Islet precursor cell (in vitro differentiated cells): ENCODE measurements around the gene ACACA.
"Not testable (repeated sequence)": the region's sequence is repeated elsewhere in the genome, so short reads cannot be mapped to it uniquely, and the experiment has no call there.

Experiments used
- DNase-seq: peaks from one replicate; pipeline ENCODE4 v3.0.0-alpha.2; 2018

Gene ACACA

DNA sequence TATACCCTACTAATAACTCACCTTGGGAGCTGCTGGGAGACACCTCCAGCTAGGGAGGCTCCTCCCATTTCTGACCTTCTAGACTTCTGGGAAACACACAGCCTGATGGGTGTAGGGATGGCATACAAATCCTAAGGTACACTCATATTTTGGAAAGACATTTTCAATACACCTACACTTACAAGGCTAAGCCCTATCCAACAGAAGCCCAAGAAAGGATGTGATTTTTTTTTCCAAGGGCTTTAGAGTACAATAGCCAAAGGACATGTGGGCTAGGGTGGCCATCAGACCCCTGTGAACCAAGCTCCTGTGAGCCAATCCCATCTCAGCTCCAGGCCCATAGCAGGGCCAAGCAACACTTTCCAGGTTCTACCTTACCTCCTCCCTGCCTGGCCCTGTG, 313.9 kb downstream of the ACACA start:
- peak; percentile 48 for DNase-seq

DNA sequence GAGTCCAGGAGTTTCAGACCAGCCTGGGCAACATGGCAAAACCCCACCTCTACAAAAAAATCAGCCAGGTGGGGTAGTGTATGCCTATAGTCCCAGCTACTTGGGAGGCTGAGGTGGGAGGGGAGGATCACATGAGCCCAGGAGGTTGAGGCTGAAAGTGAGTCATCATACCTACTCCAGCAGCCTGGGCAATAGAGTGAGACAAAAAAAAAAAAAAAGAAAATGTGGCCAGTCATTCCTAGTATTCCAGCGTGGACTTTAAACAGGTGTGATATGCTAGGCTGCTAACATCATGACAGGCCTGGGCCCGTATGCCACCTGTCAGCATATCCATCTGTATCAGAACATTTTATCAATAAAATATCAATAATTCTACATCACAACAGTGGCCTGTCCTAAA, 314.6 kb downstream of the ACACA start:
- DNase-seq = peak; percentile 78

DNA sequence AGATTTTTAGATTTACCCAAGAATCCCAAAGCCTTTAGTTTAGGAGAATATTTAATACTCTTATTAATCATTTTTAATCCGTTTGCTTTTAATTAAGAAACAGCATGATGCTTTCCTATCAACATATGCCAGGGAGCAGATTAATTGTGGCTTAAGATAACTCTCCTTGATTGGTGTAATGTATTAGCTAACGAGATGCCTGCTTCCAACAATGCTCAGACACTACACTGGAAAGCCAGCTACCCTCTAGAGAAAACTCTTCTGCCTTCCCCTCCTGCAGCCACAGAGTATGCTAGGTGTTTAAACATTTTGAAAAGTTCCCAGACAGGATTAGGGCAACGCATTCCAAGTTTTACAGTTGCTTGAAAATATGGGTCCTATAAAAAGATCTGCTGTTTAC, 315.7 kb downstream of the ACACA start:
- DNase-seq = no peak

GRCh38 chr17:37089956-37090355, 316.7 kb downstream of the ACACA start:
- DNase-seq = no peak

DNA sequence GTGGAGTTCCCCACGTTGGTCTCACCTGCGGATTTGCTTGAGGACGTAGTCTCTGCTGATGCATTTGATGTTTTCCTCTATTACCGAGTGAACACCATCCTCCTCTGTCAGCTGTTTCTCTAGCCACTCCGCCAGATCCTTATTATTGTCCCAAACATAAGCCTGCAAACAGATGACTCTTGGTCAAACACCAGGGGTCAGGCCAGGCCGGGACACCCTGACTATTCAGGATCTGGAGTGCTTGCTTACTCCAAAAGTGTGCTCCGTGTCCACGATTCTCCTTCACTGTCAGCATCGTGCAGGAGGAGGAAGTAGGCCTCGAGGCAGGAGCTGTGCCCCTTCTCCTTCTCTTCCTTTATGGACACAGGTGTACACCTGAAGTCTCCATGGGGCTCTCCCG, 317.7 kb downstream of the ACACA start:
- no peak for DNase-seq

- no peak for DNase-seq
Measured at GRCh38 chr17:37088459-37088858, 318.2 kb downstream of the ACACA start.

- no peak for DNase-seq
Measured at GRCh38 chr17:37087683-37088082, 319.0 kb downstream of the ACACA start.

DNA sequence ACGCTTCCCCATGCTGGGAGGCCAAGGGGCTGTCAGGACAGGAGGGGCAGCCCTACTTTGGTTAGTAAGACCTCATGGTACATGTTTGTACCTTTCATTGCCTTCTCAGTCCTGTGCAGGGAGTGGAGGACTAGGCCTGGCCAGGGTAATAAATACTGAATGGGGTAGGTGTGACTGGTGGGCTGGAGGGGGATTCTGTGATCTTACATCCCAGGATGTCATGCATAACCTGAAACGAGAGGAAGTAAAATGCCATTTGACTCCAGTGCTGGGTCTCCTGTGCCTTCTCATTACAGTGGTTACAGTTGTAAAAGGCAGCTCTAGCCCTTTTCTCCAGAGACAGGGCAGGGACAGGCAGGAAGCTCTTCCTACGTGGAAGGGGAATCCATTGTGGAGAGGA, 319.7 kb downstream of the ACACA start:
- no peak for DNase-seq

- DNase-seq = no peak
Measured at GRCh38 chr17:37086334-37086733, 320.3 kb downstream of the ACACA start.

- DNase-seq = no peak
Measured at GRCh38 chr17:37084372-37084771, 322.3 kb downstream of the ACACA start.

DNA sequence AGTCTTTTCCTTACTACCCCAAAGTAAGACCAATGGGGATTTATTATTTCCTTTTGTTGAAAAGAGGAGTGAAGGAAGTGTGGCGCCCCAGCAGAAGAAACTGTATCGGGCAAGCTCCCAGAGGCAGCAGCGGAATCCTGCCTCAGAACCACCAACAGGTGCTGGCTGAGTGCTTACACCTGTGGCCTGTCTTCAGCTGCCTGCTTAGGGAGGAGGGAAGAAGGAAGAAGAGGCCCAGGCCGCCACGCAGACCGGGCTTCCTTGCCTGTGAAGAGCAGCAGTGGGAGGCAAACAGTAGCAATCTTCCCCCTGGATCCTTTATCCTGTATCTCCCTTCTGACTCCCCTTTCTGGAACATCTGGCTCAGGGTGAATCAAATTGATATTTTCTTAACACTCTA, 323.2 kb downstream of the ACACA start:
- no peak for DNase-seq

DNA sequence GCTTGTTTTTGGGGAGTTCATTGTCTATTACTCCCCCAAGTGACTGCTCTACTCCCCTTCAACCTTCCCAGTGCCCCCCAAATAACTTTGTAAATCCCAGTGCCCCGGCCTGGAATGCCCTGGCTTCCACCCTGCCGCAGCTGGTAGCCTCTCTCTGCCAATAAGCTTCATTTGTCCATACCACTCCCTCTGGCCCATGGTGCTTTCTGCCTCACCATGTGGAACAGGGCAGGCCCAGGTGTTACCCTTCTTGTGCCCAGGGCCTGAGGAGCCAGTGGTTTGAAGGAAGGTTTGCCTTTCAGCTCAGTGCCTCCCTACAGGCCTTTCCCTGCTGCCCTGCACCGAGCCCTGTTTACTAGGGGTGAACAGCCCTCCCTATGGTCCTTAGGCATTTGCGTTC, 323.7 kb downstream of the ACACA start:
- no peak for DNase-seq

- no peak for DNase-seq
Measured at GRCh38 chr17:37082311-37082860, 324.2 kb downstream of the ACACA start.

DNA sequence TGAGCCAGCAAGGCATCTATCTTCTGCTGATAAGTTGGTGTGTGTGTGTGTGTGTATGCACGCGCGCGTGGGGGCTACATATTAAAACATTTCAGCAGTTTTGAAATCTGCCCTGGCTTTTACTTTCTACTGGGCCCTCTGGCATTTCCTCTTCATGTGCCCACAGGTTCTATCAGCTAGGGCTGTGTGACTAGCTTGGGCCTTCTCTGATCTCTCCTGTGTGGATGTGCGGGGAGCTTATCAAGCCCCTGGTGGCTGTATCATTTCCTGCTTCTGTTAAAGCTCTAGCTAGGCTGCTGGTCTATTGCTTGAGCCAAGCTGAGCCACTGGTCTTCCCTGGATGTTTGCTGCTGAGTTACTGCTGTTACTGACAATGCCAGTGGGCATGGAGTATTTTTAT, 325.3 kb downstream of the ACACA start:
- no peak for DNase-seq

GRCh38 chr17:37079735-37080134, 326.9 kb downstream of the ACACA start:
- no peak for DNase-seq

- no peak for DNase-seq
Measured at GRCh38 chr17:37079065-37079708, 327.4 kb downstream of the ACACA start.

GRCh38 chr17:37073464-37073863, 333.2 kb downstream of the ACACA start:
- not testable (repeated sequence) for DNase-seq

DNA sequence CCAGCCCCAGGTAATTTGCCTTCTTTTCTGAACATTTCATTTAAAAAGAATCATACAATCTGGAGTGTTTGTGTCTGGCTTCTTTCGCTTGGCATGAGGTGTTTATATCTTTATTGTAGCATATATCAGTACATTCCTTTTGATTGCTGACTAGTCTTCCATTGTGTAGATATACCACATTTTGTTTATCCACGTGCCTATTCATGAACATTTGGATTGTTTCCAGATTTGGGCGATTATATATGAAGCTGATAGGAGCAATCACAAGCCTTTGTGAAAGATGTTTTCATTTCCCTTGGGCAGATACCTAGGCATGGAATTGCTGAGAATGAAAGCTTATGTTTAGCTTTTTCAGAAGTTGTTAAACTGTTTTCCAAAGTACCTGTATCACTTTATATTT, 337.5 kb downstream of the ACACA start:
- no peak for DNase-seq

DNA sequence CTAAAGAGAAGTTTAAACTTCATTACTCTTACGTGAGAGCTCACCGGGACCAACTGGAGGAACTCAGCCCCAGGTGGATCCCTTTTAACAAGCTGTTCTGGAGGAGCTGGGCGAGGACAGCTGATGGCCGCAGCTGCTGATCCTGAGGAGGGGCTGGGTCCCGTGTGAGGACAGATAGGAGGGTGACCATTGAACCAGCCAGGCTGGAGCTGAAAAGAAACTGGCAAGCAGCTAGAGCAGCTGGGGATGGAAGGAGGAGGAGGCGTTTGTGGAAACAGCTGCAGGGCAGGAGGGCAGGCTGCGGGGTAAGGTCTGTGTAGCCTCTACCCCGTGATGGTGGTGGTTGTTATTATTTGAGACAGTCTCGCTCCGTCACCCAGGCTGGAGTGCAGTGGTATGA, 338.4 kb downstream of the ACACA start:
- no peak for DNase-seq

GRCh38 chr17:37067555-37068111, 339.0 kb downstream of the ACACA start:
- DNase-seq = peak; percentile 97

GRCh38 chr17:37066322-37067255, 340.0 kb downstream of the ACACA start:
- DNase-seq = no peak

GRCh38 chr17:37065486-37066321, 340.9 kb downstream of the ACACA start:
- DNase-seq = peak; percentile 66

GRCh38 chr17:37064956-37065355, 341.7 kb downstream of the ACACA start:
- peak; percentile 89 for DNase-seq
